Erythroblast (primary cell): Measurements from ENCODE around the gene ACTMAP.
"Not testable (repeated sequence)": the region's sequence is repeated elsewhere in the genome, so short reads cannot be mapped to it uniquely, and the experiment has no call there.

Experiments
- GATA1 ChIP-seq: IDR thresholded peaks from 2 replicates; pipeline ENCODE4 v1.6.1; 2011; ENCODE audit warnings: low read depth, mild to moderate bottlenecking, control low read depth, low read length, moderate library complexity
- POLR2A ChIP-seq: IDR thresholded peaks from 2 replicates; pipeline ENCODE4 v1.6.1; 2011; ENCODE audit warnings: mild to moderate bottlenecking, low read length

GRCh38 chr19:40730065-40730464 lies 20.2 kb downstream of the ACTMAP start:
- not testable (repeated sequence) for TF ChIP-seq POLR2A, GATA1
